Pancreas (tissue), 10 donors: ENCODE data around the gene HEATR5A. TPM values are rescaled to one million over a fixed set of nuclear protein-coding genes. Genes with fewer than 3 reads are reported as not detected.
"Not testable (repeated sequence)": the region's sequence is repeated elsewhere in the genome, so short reads cannot be mapped to it uniquely, and the experiment has no call there.

Source experiments
- ATAC-seq, 4 donors: fragments of 200-7000 bp; cut with Tn5 transposase; one replicate each; pipeline versions ENCODE4 v1.8.0 to v1.9.1; 2020; ENCODE audit warnings: mild to moderate bottlenecking in 4 of 4, moderate library complexity in 4 of 4
- DNase-seq, 6 donors: peaks; one replicate each; pipeline ENCODE4 v3.0.0-alpha.2; 2020
- FAIRE-seq: peaks from 2 replicates; lab custom pipeline; 2012; peaks lifted over from hg19 to GRCh38; lab: Jason Lieb, UNC
- H3K27ac ChIP-seq, 4 donors: fragments of 200-600 bp; sonication (generic); 1 replicate in 3 of 4; 2 replicates in 1 of 4; pipeline versions ENCODE4 v1.5.0 to v1.8.0; 2020
- H3K27me3 ChIP-seq, 4 donors: fragments of 200-600 bp; one replicate each; pipeline ENCODE4 v1.8.0; 2021
- H3K36me3 ChIP-seq, 3 donors: fragments of 200-600 bp; sonication (generic) in 1 of 3; one replicate each; pipeline versions ENCODE4 v1.5.0 to v1.8.0; 2020 to 2021
- H3K4me1 ChIP-seq, 3 donors: fragments of 200-600 bp; one replicate each; pipeline ENCODE4 v1.8.0; 2021
- H3K4me3 ChIP-seq, 4 donors: fragments of 200-600 bp; sonication (generic) in 2 of 4; one replicate each; pipeline versions ENCODE4 v1.5.0 to v1.8.0; 2020 to 2021
- H3K9me3 ChIP-seq, 4 donors: fragments of 200-600 bp; one replicate each; pipeline ENCODE4 v1.8.0; 2021
- WGBS, 2 donors: extraction: QIAGEN DNeasy Blood & Tissue Kit; methylation state at CpG; one replicate each; pipeline ENCODE4 v1.1.7; 2013; 5-methylcytosine and 5-hydroxymethylcytosine counted together
- intact Hi-C, 3 donors: fragments of 100-400 bp; cut with DNase I; formaldehyde crosslinking; loops; one replicate each; pipeline versions ENCODE4 v1.11.1 to v1.14.2; 2022
- polyA plus RNA-seq, 2 donors: library from polyadenylated mRNA; stranded (reverse); fragments of 200-250 nt; gene quantifications; one replicate each; pipeline ENCODE4 v1.2.3, GENCODE V29; 2013
- total RNA-seq, 6 donors: library from RNA; stranded (reverse); fragmentation: NEBNext Ultra II Directional in 4 of 6; extraction: Animal tissue kit (Norgen Biotek cat#: 25700) in 4 of 6; gene quantifications; one replicate each; pipeline versions ENCODE4 v1.2.1 to v1.2.4, GENCODE V29; 2021 to 2023
- TF ChIP-seq, protein P1 (sequence below), 4 donors: fragments of 200-600 bp; sonication (generic) in 3 of 4; IDR thresholded peaks; one replicate each; pipeline versions ENCODE4 v1.5.0 to v1.8.0; 2021; ENCODE audit warnings: antibody characterized with exemption in 4 of 4
- donor health status: healthy with polysubstance abuse.
- donor health status: DM: no; HTN: no; CAD: no; lungs with moderate emphysema.
- donor health status: DM: no; HTN: no; CAD: no.
- donor health status: control.
- donor health status: control.
- donor health status: Bipolar disorder and iron deficiency.
- donor health status: DM: yes; HTN: yes; CAD: no.
- donor health status: DM: no; HTN: no; CAD: no.
- donor health status: DM: no; HTN: no; CAD: no.
- donor health status: DM: yes; HTN: yes; CAD: no.

Gene HEATR5A
- total and polyA plus RNA-seq, 8 donors = 4.3 to 18.3 (median 9.2) TPM

DNA sequence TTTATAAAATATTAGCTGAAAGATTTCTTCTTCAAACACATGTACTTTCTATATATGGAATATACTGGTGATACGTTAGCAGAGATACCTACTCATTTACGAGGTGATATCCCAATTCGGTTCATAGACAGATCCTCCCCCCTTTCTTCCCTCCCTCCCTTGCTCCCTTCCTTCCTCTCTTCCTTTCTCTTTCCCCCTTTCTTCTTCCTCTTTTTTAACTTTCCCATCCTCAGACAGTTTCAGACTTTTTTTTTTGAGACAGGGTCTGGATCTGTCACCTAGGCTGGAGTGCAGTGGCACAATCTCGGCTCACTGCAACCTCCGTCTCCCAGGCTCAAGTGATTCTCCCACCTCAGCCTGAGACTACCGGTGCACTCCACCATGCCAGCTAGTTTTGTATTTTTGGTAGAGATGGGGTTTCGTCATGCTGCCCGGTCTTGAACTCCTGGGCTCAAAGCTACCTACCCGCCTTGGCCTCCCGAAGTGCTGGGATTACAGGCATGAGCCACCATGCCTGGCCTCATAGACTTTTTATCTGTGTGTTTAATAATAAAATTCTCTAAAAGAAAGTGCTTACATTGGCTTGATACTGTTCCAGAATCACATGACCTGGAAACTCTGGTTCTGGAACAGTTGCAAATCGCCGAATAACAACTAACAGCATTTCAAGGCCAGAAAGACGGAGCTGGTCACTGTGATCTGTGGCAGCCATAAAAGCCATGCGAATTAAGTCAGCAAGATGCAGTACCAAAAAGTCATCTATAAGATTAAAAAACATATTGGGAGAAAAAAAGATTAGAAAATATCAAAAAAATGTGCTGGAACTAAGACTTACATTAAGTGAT lies 99.2 kb downstream of the HEATR5A start:
- Histone ChIP-seq H3K4me3 (no peak overlapping the region), H3K27ac (no peak overlapping the region), H3K4me1 (peaks cover 0 to 4% (median 0%) of the 10 kb centered on the region in 3 donors), H3K36me3 (no peaks in the 10 kb centered on the region), H3K9me3 (no peaks in the 10 kb centered on the region), H3K27me3 (no peaks in the 10 kb centered on the region)
- 64 to 69% methylated on average over 14 of the region's 14 CpGs for WGBS, 2 donors
- peak; percentile 45 to 89 (median 83) for ATAC-seq
- TF ChIP-seq, protein P1, sequence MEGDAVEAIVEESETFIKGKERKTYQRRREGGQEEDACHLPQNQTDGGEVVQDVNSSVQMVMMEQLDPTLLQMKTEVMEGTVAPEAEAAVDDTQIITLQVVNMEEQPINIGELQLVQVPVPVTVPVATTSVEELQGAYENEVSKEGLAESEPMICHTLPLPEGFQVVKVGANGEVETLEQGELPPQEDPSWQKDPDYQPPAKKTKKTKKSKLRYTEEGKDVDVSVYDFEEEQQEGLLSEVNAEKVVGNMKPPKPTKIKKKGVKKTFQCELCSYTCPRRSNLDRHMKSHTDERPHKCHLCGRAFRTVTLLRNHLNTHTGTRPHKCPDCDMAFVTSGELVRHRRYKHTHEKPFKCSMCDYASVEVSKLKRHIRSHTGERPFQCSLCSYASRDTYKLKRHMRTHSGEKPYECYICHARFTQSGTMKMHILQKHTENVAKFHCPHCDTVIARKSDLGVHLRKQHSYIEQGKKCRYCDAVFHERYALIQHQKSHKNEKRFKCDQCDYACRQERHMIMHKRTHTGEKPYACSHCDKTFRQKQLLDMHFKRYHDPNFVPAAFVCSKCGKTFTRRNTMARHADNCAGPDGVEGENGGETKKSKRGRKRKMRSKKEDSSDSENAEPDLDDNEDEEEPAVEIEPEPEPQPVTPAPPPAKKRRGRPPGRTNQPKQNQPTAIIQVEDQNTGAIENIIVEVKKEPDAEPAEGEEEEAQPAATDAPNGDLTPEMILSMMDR (IDR thresholded peaks at IDR 0.05) = no peak
- FAIRE-seq = no peak
- DNase-seq = peak in 1 of 6 donors; percentile 33
- intact Hi-C loops = loop anchor here in 1 of 3 donors (10.0 kb wide), 1 partner anchor 116 kb away; the partner anchor contains the start of gene HECTD1

DNA sequence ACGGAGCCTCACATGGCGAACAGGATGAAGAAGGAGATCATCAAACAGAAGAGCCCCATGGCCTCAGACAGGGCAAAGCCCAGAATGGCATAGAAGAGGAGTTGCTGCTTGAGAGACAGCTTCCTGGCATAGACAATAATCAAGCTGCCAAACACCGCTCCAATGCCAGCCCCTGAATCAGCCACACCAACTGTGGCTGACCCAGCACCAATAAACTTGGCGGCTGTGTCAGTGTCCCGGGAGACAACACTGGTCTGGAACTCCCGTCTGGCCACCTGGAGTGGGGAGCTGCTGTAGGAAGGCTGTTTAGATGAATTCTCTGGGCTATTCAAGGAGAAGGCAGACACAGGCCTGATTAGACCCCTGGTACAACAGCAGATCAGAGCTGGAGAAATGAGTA lies 100.1 kb downstream of the HEATR5A start:
- Histone ChIP-seq H3K27me3 (no peaks in the 10 kb centered on the region), H3K9me3 (no peaks in the 10 kb centered on the region), H3K36me3 (no peaks in the 10 kb centered on the region), H3K27ac (no peak overlapping the region), H3K4me3 (no peak overlapping the region), H3K4me1 (peaks cover 0 to 4% (median 0%) of the 10 kb centered on the region in 3 donors)
- no peak for DNase-seq
- TF ChIP-seq, protein P1 (IDR thresholded peaks at IDR 0.05) = no peak
- ATAC-seq = no peak
- no peak for FAIRE-seq
- intact Hi-C loops = loop anchor here in 1 of 3 donors (10.0 kb wide), 1 partner anchor 115 kb away; the partner anchor contains the start of gene HECTD1
- WGBS, 2 donors = 94 to 99% methylated on average over 6 of the region's 6 CpGs

DNA sequence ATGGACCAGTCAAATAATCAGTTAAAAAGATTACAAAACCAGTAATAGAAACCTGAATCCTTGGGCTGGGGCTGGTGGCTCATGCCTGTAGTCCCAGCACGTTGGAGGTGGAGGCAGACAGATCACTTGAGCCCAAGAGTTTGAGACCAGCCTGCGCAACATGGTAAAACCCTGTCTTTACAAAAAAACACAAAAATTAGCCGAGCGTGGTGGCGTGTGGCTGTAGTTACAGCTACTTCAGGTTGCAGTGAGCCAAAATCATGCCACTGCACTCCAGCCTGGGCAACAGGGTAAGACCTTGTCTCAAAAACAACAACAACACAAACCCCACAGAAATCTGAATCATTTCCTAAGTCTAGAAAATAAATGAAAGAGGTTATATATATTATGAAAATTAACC lies 100.6 kb downstream of the HEATR5A start:
- no peaks in the 10 kb centered on the region for H3K36me3 ChIP-seq
- no peaks in the 10 kb centered on the region for H3K27me3 ChIP-seq
- no peak overlapping the region for H3K27ac ChIP-seq
- no peak for FAIRE-seq
- H3K9me3 ChIP-seq = no peaks in the 10 kb centered on the region
- no peak for DNase-seq
- no peak overlapping the region for H3K4me3 ChIP-seq
- TF ChIP-seq, protein P1 (IDR thresholded peaks at IDR 0.05) = no peak
- no peak for ATAC-seq
- H3K4me1 ChIP-seq = peaks cover 0 to 4% (median 0%) of the 10 kb centered on the region in 3 donors
- 96 to 99% methylated on average over 5 of the region's 5 CpGs for WGBS, 2 donors
- intact Hi-C loops = loop anchor here in 1 of 3 donors (10.0 kb wide), 1 partner anchor 115 kb away; the partner anchor contains the start of gene HECTD1

DNA sequence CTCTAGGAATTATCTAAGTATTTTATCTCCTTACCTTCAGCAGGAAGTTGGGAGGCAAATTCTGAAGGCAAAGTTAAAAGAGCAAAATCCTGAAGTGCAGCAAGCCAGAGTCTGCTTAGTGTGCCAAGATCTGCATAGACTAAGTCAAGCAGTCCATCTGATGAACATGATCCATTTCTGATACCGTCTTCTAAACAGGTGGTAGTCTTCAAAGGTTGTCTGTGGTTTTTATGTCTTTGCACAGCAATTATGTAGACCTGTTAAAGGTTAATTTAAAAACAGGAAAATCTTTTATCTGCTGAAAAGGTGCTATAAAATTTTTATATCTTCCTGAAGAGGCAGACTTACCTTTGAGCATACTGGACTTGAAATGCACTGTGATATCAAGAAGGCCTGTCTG lies 107.4 kb downstream of the HEATR5A start:
- no peak for DNase-seq
- FAIRE-seq = no peak
- ATAC-seq = no peak
- Histone ChIP-seq H3K9me3 (no peaks in the 10 kb centered on the region), H3K27me3 (no peaks in the 10 kb centered on the region), H3K4me3 (no peak overlapping the region), H3K36me3 (peaks cover 0 to 4% (median 0%) of the 10 kb centered on the region in 3 donors), H3K27ac (no peak overlapping the region), H3K4me1 (no peaks in the 10 kb centered on the region)
- TF ChIP-seq, protein P1 (IDR thresholded peaks at IDR 0.05) = no peak
- WGBS, 2 donors = 96 to 100% methylated on average over 1 of the region's 1 CpG
- intact Hi-C loops = no loop called here

DNA sequence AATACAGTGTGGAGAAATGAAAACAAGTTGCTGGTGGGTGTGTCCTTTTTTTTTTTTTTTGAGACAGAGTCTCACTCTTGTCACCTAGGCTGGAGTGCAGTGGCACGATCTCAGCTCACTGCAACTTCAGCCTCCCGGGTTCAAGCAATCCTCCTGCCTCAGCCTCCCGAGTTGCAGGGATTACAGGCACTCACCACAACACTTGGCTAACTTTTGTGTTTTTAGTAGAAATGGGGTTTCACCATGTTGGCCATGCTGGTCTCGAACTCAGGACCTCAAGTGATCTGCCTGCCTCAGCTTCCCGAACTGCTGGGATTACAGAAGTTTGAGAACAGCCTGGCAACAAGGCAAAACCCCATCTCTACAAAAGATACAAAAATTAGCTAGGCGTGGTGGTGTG lies 108.0 kb downstream of the HEATR5A start:
- ATAC-seq, H3K27ac ChIP-seq, H3K4me1 ChIP-seq, FAIRE-seq, H3K4me3 ChIP-seq, H3K27me3 ChIP-seq, H3K9me3 ChIP-seq, H3K36me3 ChIP-seq, DNase-seq, intact Hi-C loops: not testable (repeated sequence)
- WGBS, 2 donors = 96 to 97% methylated on average over 6 of the region's 6 CpGs
